ENCODE results near the gene COL23A1. TPM values are rescaled to one million over a fixed set of nuclear protein-coding genes. Genes with fewer than 3 reads are reported as not detected.

COL23A1 gene
- total and polyA plus RNA-seq, 2 of the 13 experiments (the other 11 are each of a cell fraction or from before 2014, with no cell fraction given) = not detected

GRCh38 chr5:178380541-178381074 lies 209.6 kb downstream of the COL23A1 start:
- no peaks in the 10 kb centered on the region for H4K20me1 ChIP-seq (ENCODE audit: insufficient read depth, low read length)
- H3K4me3 ChIP-seq (replicated peaks in 1 of 3; ENCODE audit: insufficient read depth in 1 of 3, low read depth in 2 of 3, low read length in 3 of 3) = no peak overlapping the region
- TF ChIP-seq, protein P1, sequence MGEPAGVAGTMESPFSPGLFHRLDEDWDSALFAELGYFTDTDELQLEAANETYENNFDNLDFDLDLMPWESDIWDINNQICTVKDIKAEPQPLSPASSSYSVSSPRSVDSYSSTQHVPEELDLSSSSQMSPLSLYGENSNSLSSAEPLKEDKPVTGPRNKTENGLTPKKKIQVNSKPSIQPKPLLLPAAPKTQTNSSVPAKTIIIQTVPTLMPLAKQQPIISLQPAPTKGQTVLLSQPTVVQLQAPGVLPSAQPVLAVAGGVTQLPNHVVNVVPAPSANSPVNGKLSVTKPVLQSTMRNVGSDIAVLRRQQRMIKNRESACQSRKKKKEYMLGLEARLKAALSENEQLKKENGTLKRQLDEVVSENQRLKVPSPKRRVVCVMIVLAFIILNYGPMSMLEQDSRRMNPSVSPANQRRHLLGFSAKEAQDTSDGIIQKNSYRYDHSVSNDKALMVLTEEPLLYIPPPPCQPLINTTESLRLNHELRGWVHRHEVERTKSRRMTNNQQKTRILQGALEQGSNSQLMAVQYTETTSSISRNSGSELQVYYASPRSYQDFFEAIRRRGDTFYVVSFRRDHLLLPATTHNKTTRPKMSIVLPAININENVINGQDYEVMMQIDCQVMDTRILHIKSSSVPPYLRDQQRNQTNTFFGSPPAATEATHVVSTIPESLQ (CRISPR knock-in tag; conservative IDR thresholded peaks at IDR 0.05) = no peak
- DNase-seq (ENCODE audit: low spot score) (no peak), FAIRE-seq (no peak), ATAC-seq (no peak)
- ChIA-PET CTCF (ENCODE audit: low intra/inter-chr PET ratio, low total read pairs) (no interaction called here), POLR2A (no interaction called here)
- H2AFZ ChIP-seq (ENCODE audit: low read length) = no peak overlapping the region
- peaks cover 1 to 27% of the 10 kb centered on the region in 2 experiments; a peak in 3 of 5 replicates for H3K27me3 ChIP-seq (ENCODE audit: control insufficient read depth in 1 of 2, insufficient read depth in 2 of 2, low read length in 2 of 2)
- H3K4me2 ChIP-seq (ENCODE audit: low read depth, low read length) = no peak overlapping the region
- H3K9me3 ChIP-seq (ENCODE audit: low read length) = no peaks in the 10 kb centered on the region
- intact Hi-C loops (cut with micrococcal nuclease; ENCODE audit: unreplicated experiment) = no loop called here
- WGBS (ENCODE audit: low lambda C conversion rate) = 41% methylated on average over 9 of the region's 16 CpGs
- BruUV-seq (replicated peaks) = no TSS peak
- no peak overlapping the region for H3K9ac ChIP-seq (ENCODE audit: insufficient read depth, low read depth, low read length)
- no peaks in the 10 kb centered on the region for H3K4me1 ChIP-seq (ENCODE audit: insufficient read depth, low read length)
- no peaks in the 10 kb centered on the region for H3K36me3 ChIP-seq (replicated peaks in 1 of 2; ENCODE audit: control insufficient read depth in 1 of 2, insufficient read depth in 2 of 2, low read length in 2 of 2)
- in situ Hi-C loops (cut with HindIII; ENCODE audit: extremely low pct_ligation_motif_present, low pct_unique_long_range_greater_than_20kb) = no loop called here
- H3K79me2 ChIP-seq (ENCODE audit: insufficient read depth, low read length) = no peaks in the 10 kb centered on the region
- no peak overlapping the region for H3K27ac ChIP-seq (ENCODE audit: extremely low read length, insufficient read depth, low read length)

GRCh38 chr5:178380086-178380485 lies 210.1 kb downstream of the COL23A1 start:
- CTCF ChIA-PET (ENCODE audit: low intra/inter-chr PET ratio, low total read pairs) = no interaction called here
- intact Hi-C loops (cut with micrococcal nuclease; ENCODE audit: unreplicated experiment) = no loop called here
- no peak for TF ChIP-seq ZBTB40 (IDR thresholded peaks at IDR 0.05)
- TF ChIP-seq ZBTB40 (CRISPR knock-in tag; IDR thresholded peaks at IDR 0.05) = no peak
- TF ChIP-seq GABPA (IDR thresholded peaks at IDR 0.05; ENCODE audit: low read depth, low read length) = no peak
- TF ChIP-seq GABPA (CRISPR knock-in tag; IDR thresholded peaks at IDR 0.05; ENCODE audit: low read depth) = no peak
- TF ChIP-seq HNRNPK (IDR thresholded peaks at IDR 0.05; ENCODE audit: low read depth, low read length, poor library complexity, severe bottlenecking) = no peak
- TF ChIP-seq SALL2 (CRISPR knock-in tag; IDR thresholded peaks at IDR 0.05) = no peak

More at GRCh38 chr5:178380086-178380485, 210.1 kb downstream of the COL23A1 start:
- no peak for ATAC-seq
- POLR2A ChIA-PET = no interaction called here
- Histone ChIP-seq H3K36me3 (replicated peaks in 1 of 2; ENCODE audit: control insufficient read depth in 1 of 2, insufficient read depth in 2 of 2, low read length in 2 of 2) (no peaks in the 10 kb centered on the region), H3K4me3 (replicated peaks in 1 of 3; ENCODE audit: insufficient read depth in 1 of 3, low read depth in 2 of 3, low read length in 3 of 3) (no peak overlapping the region), H3K4me2 (ENCODE audit: low read depth, low read length) (no peak overlapping the region), H4K20me1 (ENCODE audit: insufficient read depth, low read length) (no peaks in the 10 kb centered on the region), H3K9ac (ENCODE audit: insufficient read depth, low read depth, low read length) (no peak overlapping the region), H3K4me1 (ENCODE audit: insufficient read depth, low read length) (no peaks in the 10 kb centered on the region), H3K27me3 (ENCODE audit: control insufficient read depth in 1 of 2, insufficient read depth in 2 of 2, low read length in 2 of 2) (peaks cover 1 to 27% of the 10 kb centered on the region in 2 experiments; a peak in 3 of 5 replicates), H3K9me3 (ENCODE audit: low read length) (no peaks in the 10 kb centered on the region), H3K79me2 (ENCODE audit: insufficient read depth, low read length) (no peaks in the 10 kb centered on the region), H3K27ac (ENCODE audit: extremely low read length, insufficient read depth, low read length) (no peak overlapping the region), H2AFZ (ENCODE audit: low read length) (no peak overlapping the region)
- DNase-seq (ENCODE audit: low spot score) = no peak
- WGBS (ENCODE audit: low lambda C conversion rate) = no CpG with 5 or more reads among the region's 2 CpGs
- BruUV-seq (replicated peaks) = no TSS peak
- in situ Hi-C loops (cut with HindIII; ENCODE audit: extremely low pct_ligation_motif_present, low pct_unique_long_range_greater_than_20kb) = no loop called here
- no peak for FAIRE-seq
